MCF 10A (cell line): ENCODE data around the gene NID2. TPM values are rescaled to one million over a fixed set of nuclear protein-coding genes. Genes with fewer than 3 reads are reported as not detected.

ENCODE experiments used
- BruUV-seq: library from RNA; stranded (reverse); fragments of 400-500 nt; replicated peaks from 2 replicates; lab custom pipeline; 2021; lab: Mats Ljungman, UMichigan
- CTCF ChIA-PET: fragments of 300-600 bp; sonication (Branson Sonifier 250); formaldehyde crosslinking; extraction: SDS; loops from one replicate; lab custom pipeline; 2021; ENCODE audit warnings: antibody characterized with exemption, inconsistent platforms; lab: Yijun Ruan, JAX
- POLR2A ChIA-PET: fragments of 300-600, 350-650 bp; sonication (Branson Sonifier 250); formaldehyde crosslinking; extraction: SDS; loops from one replicate; lab custom pipeline; 2020; ENCODE audit warnings: antibody characterized with exemption, inconsistent platforms; lab: Yijun Ruan, JAX
- DNase-seq: peaks from one replicate; pipeline ENCODE4 v3.0.0-alpha.2; 2018; ENCODE audit not compliant: unreplicated experiment
- H3K27ac Mint-ChIP-seq: one replicate; pipeline ENCODE4 v1.8.0; 2022; ENCODE audit warnings: mild to moderate bottlenecking, low read depth, mixed read lengths; ENCODE audit not compliant: unreplicated experiment
- H3K27me3 Mint-ChIP-seq: one replicate; pipeline ENCODE4 v1.8.0; 2022; ENCODE audit warnings: mixed read lengths; ENCODE audit not compliant: insufficient read depth, unreplicated experiment
- H3K36me3 Mint-ChIP-seq: one replicate; pipeline ENCODE4 v1.8.0; 2022; ENCODE audit warnings: mild to moderate bottlenecking, moderate library complexity, mixed read lengths; ENCODE audit not compliant: insufficient read depth, unreplicated experiment
- H3K4me1 Mint-ChIP-seq: one replicate; pipeline ENCODE4 v1.8.0; 2022; ENCODE audit warnings: mixed read lengths; ENCODE audit not compliant: insufficient read depth, unreplicated experiment
- H3K4me3 Mint-ChIP-seq: one replicate; pipeline ENCODE4 v1.8.0; 2022; ENCODE audit warnings: mild to moderate bottlenecking, moderate library complexity, mixed read lengths; ENCODE audit not compliant: unreplicated experiment
- H3K9me3 Mint-ChIP-seq: one replicate; pipeline ENCODE4 v1.8.0; 2022; ENCODE audit warnings: mixed read lengths; ENCODE audit not compliant: unreplicated experiment
- intact Hi-C: fragments of 100-400 bp; cut with micrococcal nuclease; formaldehyde crosslinking; loops from 2 replicates; pipeline ENCODE4 v1.14.1; 2022
- total RNA-seq: library from RNA; stranded (reverse); gene quantifications from 2 replicates; pipeline ENCODE4 v1.2.3, GENCODE V29; 2022
- TF ChIP-seq, protein P1 (sequence below): fragments of 200-600 bp; IDR thresholded peaks from one replicate; pipeline ENCODE4 v1.8.0; 2022; ENCODE audit warnings: antibody characterized with exemption, mild to moderate bottlenecking; ENCODE audit not compliant: unreplicated experiment

Gene NID2
- total RNA-seq, 1 experiment from 2014 or later = not detected

DNA sequence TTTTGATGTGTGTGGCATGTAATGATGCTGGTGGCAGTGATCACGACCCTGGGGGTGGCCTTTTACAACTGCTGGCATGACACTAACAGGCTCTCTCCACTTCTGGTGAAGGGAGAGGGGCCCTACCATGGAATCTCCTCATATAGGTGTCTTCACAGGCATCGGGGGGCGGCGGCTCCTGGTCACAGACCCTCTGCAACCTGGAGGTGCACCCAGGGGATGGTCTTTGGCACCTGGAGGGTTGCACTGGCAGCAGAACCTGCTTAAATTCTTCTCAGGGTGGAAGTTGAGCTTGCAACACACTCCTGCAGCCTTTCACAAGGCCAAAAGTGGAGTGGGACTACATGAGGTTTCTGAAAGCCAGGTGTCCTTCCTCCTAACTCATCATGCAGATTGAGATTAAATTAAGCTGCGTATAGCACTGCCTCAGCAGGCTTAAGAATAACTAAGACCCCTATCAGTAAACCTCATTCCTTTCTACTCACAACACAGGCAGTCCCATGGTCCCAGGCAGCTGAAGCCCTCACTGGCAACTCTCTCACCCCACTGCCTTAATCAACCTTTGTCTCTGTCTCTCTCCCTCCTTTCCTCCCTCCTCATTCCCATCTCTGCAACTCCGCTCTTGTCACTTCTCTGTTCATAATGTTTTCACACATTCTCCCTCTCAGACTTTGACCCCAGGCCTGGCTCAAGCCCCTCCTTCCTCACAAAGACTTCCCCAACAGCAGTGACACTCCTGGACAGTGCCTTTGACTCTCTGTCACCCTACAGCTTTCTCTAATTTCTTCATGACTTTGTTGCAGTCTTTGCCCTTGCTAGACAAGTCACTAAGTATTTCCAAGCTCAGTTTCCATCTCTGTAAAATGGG lies 18.9 kb downstream of the NID2 start:
- H3K27ac Mint-ChIP-seq = no peak overlapping the region
- intact Hi-C loops = no loop called here
- DNase-seq = no peak
- no peak overlapping the region for H3K4me3 Mint-ChIP-seq
- H3K9me3 Mint-ChIP-seq = no peaks in the 10 kb centered on the region
- H3K27me3 Mint-ChIP-seq = no peaks in the 10 kb centered on the region
- H3K36me3 Mint-ChIP-seq = no peaks in the 10 kb centered on the region
- BruUV-seq = no TSS peak
- ChIA-PET POLR2A (no interaction called here), CTCF (no interaction called here)
- TF ChIP-seq, protein P1, sequence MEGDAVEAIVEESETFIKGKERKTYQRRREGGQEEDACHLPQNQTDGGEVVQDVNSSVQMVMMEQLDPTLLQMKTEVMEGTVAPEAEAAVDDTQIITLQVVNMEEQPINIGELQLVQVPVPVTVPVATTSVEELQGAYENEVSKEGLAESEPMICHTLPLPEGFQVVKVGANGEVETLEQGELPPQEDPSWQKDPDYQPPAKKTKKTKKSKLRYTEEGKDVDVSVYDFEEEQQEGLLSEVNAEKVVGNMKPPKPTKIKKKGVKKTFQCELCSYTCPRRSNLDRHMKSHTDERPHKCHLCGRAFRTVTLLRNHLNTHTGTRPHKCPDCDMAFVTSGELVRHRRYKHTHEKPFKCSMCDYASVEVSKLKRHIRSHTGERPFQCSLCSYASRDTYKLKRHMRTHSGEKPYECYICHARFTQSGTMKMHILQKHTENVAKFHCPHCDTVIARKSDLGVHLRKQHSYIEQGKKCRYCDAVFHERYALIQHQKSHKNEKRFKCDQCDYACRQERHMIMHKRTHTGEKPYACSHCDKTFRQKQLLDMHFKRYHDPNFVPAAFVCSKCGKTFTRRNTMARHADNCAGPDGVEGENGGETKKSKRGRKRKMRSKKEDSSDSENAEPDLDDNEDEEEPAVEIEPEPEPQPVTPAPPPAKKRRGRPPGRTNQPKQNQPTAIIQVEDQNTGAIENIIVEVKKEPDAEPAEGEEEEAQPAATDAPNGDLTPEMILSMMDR = no peak
- H3K4me1 Mint-ChIP-seq = peaks cover 12% of the 10 kb centered on the region

DNA sequence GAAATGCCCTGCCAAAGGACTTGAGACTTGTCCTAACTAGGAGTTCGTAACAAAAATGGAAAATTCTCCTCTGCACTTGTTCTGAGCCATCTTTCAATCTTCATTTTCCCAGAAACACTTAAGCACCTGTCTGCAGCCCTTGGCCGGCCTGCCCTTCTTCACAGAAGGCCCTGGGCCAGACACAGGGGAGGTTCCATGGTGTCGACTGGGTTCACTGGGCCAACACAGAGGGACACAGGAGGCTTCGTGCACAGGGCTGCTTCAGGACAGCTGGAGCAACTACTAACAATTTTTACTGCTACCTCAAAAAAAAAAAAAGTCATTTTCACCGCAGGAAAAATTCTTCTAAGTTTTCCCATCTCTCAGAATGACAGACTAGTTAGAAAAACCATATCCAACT lies 19.6 kb downstream of the NID2 start:
- Mint-ChIP-seq H3K4me3 (no peak overlapping the region), H3K9me3 (no peaks in the 10 kb centered on the region), H3K36me3 (no peaks in the 10 kb centered on the region), H3K27me3 (no peaks in the 10 kb centered on the region), H3K27ac (no peak overlapping the region), H3K4me1 (peaks cover 14% of the 10 kb centered on the region)
- TF ChIP-seq, protein P1 = no peak
- ChIA-PET POLR2A (no interaction called here), CTCF (no interaction called here)
- intact Hi-C loops = no loop called here
- no TSS peak for BruUV-seq
- DNase-seq = no peak

DNA sequence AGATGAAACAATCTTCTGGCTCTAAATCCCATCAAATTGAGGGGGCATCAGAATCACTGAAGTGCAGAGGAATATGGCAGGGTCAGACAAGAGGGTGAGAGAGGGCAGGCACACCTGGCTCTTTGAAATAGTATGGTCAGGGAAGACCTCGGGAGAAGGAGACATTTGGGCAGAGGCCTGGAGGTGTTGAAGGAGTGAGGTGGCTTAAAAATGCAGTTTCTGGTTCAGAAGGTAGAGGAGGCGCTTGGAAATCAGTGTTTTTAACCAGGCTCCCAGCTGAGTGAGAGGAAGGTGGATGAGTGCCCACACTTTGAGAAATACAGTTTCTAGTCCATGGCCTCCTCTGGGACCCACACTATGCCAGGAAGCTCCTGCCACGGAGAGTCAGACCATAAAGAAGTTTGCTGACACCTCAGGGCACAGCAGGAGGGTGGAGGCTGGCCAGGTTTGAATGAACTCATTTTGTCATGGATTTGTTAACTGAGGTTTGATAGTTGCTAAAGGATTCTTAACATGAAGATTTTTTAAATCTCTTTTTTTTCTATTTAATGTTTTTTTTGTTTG lies 20.1 kb downstream of the NID2 start:
- Mint-ChIP-seq H3K9me3 (no peaks in the 10 kb centered on the region), H3K4me1 (peaks cover 14% of the 10 kb centered on the region), H3K27me3 (no peaks in the 10 kb centered on the region), H3K36me3 (no peaks in the 10 kb centered on the region), H3K27ac (peak overlapping the region; percentile 7), H3K4me3 (no peak overlapping the region)
- ChIA-PET POLR2A (interaction anchor here (1.1 kb wide), 1 partner anchor 22 kb away, joined by 4 read pairs; no protein-coding TSS in a partner anchor), CTCF (interaction anchor here (0.6 kb wide), 1 partner anchor 23 kb away, joined by 3 read pairs; no protein-coding TSS in a partner anchor)
- DNase-seq = peak; percentile 57
- TF ChIP-seq, protein P1 = no peak
- BruUV-seq = no TSS peak
- intact Hi-C loops = no loop called here

GRCh38 chr14:52048116-52048515 lies 20.7 kb downstream of the NID2 start:
- H3K36me3 Mint-ChIP-seq = no peaks in the 10 kb centered on the region
- POLR2A ChIA-PET = interaction anchor here (1.1 kb wide), 1 partner anchor 23 kb away, joined by 4 read pairs; no protein-coding TSS in a partner anchor

More at GRCh38 chr14:52048116-52048515, 20.7 kb downstream of the NID2 start:
- CTCF ChIA-PET = interaction anchor here (0.6 to 1.2 kb wide), 4 partner anchors 14 to 26 kb away, joined by 3 to 4 read pairs (median 4); no protein-coding TSS in a partner anchor
- no peak for DNase-seq
- H3K4me1 Mint-ChIP-seq = peaks cover 14% of the 10 kb centered on the region
- peak overlapping the region; percentile 7 for H3K27ac Mint-ChIP-seq
- H3K27me3 Mint-ChIP-seq = no peaks in the 10 kb centered on the region
- TF ChIP-seq, protein P1 = no peak
- intact Hi-C loops = no loop called here
- H3K9me3 Mint-ChIP-seq = no peaks in the 10 kb centered on the region
- H3K4me3 Mint-ChIP-seq = no peak overlapping the region
- no TSS peak for BruUV-seq
